Measurements from ENCODE around the gene LDHD.
"Not testable (repeated sequence)": the region's sequence is repeated elsewhere in the genome, so short reads cannot be mapped to it uniquely, and the experiment has no call there.

The LDHD gene

DNA sequence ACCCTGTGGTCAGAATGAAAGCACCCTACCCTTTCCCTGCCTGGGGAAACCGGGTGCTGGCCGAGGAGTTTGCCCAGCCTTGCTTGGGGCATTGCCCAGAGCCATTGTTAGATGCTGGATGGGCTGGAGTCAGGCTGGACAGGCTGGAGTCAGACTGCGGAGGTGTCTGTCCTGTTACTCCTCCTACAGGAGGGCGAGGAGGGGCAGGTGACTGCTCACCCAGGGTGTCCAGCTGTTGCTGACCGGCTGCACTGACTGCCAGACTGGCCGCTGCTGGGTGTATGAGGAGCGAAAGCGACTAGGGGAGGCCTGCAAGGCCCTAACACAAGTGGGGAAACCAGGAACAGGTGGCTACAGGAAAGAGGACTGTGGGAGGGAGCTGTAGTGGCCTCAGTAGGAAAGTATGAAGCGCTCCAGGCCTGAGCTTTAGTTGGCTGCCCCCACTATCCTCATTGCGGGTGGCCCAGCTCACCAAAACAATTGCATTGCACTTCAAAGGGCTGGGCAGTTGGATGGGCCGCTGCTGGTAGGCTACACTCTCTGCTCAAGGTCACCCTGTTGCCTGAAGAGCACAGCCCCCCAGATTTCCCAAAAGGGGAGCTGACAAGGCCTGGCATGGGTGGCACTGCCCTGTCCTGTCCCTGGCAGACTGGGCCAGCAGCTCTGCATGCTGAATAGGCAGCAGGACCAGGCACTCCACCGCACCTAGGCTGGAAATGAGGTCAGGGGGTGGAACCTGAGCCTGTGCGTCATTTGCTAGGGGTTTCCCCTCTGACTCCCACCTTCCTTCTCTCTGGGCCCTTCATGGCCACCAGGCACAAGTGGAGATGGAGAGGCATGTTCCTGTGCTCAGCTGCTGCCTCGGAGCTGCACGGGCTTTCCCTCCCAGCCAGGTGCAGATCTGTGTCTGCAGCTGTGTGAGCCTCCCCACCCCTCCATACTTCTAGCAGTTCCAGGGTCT, 18.4 kb downstream of the LDHD start:
- DNase-seq = no peak

DNA sequence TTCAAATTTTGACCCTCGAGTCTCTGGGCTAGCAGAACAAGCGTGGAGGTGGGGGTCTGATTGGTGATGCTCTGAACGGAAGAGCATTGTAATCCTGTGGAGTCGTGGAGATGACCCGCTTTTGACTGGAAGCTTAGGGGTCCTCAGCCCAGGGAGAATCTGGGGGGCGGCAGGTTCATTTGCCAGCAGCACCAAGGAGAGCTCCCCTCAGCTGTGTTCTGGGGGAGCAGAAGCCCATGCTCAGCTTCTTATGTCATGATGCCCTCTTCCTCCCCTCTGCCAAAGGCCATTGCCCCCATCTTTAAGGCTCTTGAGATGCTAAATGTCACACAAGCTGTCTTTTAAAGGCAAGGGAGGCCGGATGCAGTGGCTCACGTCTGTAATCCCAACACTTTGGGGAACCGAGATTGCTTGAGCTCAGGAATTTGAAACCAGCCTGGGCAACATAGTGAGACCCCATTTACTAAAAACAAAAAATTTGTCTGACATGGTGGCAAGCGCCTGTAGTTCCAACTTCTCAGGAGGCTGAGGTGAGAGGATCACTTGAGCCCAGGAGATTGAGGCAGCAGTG, 19.3 kb downstream of the LDHD start:
- DNase-seq = no peak

DNA sequence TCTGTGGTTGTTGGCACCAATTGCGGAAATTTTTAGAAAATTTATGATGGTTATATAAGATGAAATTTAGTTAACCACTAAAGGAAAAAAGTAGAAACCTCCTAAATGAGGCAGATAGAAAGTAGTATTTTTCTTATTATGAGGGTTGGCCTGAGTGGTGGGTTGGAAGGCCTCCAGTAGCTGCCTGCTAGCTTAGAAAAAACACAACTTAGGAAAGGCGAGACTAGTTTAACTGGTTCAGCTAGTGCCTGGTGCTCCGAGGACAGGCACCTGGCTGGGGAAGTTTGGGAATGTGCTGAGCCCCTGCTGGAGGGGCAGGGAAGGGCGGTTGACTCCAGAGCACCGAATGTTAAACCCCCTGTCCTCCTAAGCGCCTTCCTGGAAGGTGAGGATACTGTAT, 19.9 kb downstream of the LDHD start:
- DNase-seq = peak; percentile 29

DNA sequence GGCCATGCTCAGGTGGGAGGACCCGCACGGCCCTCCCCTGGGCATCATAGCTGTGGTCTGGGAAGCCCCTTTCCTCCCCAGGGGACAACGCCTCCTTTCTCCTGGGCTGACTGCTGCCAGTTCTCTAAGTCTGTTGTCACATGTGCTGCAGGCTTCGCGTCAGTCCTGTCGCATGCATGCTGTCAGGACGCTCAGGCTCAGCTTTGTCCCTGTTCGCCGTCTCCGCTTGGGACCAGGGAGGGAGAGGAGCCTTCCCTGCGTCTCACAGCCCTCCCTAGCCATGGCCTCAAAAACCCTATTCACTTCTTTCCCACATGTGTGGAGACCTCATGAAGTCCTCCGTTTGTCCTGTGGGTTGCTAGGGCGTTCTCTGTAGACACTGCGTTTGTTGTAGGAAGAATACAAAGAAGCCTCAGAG, 21.4 kb downstream of the LDHD start:
- DNase-seq = no peak

DNA sequence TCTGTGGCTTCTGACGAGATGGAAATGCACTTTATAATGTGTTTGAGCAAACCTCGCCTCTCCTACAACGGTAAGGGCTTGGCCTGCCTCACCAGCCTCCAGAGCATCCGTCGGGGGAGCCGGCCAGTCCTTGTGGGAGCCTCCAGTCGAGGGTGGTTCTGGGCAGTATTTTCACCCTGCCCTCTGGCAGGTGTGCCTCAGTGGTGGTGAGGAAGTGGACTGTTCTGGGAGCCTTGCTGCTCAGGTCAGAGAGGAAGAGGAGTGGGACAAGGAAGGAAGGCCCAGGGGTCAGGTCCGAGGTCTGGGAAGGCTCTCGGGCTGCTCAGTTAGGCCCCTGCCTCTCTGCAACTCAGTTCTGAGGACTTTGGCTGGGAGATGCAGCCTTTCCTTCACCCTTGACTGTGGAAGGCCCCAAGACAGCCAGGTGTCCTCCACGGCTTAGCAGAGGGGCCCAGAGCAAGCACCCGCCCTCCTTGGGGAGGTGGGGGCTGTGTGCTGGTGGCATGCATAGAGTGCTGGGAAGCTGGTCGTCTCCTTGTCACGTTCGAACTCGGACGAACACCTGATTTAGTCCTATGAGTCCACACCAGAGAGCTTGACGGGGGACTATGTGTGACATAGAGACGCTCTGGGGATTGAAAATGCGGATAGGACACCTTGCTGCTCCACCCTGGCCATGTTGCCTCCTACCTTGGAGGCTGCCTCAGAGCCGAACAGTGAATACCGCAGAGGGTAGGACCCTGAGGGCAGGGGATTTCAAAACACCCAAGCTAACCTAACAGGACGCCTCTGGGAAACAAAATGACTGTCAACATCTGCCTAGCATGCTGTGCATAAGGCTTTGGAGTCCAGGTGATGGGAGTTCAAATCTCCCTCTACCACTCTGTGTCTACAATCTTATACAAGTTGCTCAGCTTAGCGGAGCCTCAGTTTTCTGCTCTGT, 22.7 kb downstream of the LDHD start:
- no peak for DNase-seq

DNA sequence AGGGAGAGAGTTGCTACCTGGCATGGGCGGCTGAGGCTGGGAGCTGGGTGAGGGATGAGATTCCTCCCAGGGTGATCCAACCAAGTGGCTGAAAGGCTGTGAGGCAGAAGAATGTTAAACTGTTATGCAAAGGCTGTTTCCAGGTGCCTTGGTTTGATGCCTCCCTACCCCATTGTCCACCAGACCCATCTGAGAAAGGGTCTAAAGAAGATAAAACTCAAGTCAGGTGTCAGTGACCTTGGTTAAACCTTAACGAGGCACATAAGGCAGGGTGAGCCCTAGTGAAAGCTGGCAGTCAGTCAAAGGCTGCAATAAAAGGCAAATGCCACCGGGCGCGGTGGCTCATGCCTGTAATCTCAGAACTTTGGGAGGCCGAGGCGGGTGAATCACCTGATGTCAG, 23.8 kb downstream of the LDHD start:
- DNase-seq = no peak

DNA sequence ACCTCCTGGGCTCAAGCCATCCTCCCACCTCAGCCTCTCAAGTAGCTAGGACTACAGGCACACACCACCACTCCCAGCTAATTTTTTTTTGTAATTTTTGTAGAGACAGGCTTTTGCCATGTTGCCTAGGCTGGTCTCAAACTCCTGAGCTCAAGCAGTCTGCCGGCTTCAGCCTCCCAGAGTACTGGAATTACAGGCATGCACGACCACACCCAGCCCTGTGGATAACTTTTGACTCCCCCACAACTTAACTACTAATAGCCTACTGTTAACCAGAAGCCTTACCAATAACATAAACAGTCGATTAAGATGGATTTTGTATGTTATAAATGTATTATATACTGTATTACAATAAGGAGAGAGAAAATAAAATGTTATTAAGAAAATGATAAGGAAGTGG, 25.0 kb downstream of the LDHD start:
- DNase-seq = not testable (repeated sequence)

DNA sequence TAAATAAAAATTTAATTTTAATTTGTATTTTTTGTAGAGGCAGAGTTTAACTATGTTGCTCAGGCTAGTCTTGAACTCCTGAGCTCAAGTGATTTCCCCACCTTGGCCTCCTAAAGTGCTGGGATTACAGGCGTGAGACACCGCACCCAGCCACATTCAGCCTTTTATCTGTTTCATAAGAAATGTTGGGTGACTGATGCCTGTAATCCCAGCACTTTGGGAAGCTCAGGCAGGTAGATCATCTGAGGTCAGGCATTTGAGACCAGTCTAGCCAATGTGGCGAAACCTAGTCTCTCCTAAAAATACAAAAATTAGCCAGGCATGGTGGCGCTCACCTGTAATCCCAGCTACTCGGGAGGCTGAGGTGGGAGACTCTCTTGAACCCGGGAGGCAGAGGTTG, 25.7 kb downstream of the LDHD start:
- DNase-seq = not testable (repeated sequence)

DNA sequence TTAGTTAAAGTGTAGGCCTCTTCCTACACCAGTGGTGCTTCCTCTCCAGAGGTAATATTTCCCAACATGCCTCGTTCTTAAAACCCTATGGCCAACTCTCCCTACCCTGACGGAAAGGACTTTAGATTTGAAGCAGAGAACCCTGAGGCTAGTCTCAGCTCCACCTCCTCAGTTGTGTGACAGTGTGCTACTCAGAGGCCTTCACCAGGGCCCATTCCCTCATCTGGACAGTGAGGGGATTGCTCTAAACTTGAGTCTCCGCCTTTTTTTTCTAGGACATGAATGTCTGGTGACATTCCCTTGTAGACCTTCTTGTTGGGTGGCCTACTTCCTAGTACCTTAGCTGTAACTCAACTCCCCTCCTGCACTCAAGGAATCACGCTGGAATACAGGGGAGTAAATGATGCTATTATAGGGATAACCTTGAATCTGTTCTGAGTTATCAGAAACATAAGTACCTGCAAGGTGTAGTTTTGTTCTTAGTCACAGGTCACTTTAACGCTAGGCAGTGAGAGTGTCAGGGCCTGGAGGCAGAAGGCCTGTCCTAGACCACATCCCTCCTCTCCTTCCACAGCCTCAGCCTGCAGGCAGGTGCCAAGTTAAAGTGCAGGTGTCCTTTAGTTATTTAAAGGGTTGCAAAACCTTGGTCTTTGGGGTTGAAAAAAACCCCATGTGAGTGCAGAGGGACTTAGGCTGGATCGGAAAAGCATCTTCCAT, 26.9 kb downstream of the LDHD start:
- no peak for DNase-seq

DNA sequence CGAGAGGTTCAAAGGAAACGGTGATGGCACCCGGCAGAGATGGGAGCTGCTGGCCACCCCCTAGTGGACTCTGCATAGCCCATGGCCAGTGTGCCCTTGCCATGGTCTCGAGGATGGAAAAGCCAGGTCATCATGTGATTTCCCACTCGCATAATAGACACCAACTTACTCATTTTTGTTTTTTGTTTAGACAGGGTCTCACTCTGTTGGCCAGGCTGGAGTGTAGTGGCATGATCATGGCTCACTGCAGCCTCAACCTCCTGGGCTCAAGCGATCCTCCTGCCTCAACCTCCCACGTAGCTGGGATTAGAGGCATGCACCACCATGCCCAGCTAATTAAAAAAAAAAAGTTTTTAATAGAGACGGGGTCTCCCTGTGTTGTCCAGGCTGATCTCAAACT, 27.6 kb downstream of the LDHD start:
- no peak for DNase-seq

DNA sequence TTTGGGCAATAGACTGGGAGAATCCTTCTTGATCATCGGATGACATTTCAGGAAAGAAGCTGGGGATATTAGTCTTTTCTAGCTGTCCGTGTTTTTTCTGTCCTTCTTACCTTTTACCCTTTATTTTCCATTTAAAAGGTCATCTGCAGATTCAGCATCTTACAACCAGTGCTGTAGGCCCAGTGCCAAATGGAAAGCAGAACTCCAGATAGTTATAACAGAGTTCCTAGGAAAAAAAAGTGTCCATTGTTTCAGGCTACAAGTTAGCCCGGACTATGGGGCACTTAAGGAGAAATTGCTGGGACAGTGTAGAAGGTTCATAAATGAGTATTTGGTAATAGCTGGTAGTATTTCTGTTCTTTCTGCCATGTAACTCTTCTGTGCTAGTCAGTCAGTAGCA, 28.4 kb downstream of the LDHD start:
- no peak for DNase-seq

DNA sequence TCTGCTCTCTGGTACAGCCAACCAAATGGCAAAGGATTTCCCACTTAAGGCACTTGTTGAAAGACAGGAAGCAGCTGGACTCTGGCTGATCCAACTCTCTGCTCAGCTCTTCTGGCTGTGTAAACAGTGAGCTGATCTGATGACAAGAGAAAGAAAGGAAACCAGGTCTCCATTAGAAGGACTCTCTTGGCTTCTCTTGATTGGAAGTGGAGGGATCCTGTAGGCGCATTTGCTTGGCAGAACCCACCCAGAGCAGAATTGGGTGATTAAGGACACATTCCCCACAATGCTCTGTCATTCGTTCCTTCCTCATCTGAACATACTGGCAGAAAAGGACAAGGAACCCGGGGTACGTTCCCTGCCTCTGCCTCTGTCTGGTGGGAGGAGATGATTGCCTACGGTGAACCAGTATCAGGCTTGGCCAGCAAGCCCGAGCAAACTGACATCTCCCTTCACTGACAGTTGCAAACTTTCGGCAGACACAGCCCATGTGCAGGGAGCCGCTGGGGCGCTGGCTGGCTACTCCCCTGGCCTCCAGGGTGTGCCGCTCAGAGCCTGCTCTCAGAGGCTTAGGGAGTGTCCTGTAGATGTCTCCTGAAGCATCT, 29.1 kb downstream of the LDHD start:
- peak; percentile 69 for DNase-seq

DNA sequence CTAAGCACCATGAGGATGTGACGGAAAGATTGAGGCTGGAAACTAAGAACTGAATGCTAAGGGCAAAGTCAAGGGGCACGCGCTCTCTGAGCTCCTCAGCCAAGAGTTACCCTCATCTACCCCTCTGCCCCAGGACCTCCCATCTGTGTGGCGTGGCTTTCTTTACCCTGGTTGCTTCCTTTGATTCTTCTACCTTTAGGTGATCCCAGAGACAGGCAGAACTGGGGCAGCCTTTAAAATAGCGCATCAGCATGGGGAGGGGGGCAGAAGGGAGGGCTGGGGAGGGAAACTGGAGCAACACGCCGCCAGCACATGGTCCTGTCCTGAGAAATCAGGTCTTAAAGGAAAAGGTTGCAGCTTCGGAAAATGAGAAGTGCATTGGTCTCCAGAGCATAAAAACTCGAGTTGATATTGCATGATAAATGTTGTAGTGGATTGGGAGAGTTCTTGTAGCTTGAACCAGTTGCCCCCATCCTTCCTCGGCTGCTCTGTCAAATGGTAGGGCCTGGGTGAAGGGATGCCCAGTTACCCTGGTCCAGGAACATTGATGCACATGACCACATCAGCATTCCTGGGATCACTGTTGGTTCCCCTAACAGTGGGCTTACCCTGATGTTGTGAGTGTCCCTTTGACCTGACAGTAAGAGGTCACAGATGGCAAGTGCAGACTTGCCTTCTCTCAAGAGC, 29.7 kb downstream of the LDHD start:
- DNase-seq = no peak

DNA sequence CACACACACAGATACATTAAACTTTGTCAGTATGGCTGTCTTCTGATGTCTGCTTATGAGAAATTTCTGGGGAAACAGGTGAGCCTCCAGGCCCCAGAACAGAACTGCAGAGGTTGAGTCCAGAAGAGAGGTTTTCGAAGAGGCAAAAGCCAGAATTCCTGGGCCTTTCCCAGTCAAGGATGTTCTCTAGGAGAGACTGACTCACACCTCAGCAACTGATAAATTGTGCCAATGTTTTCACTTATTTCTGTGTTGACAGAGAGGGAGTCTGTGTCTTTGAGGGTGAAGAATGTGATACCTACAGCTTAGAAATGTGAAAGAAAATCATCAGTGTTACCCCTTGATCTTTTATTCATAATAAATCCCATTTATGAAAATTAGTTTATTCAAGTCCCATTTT, 30.3 kb downstream of the LDHD start:
- DNase-seq = no peak

DNA sequence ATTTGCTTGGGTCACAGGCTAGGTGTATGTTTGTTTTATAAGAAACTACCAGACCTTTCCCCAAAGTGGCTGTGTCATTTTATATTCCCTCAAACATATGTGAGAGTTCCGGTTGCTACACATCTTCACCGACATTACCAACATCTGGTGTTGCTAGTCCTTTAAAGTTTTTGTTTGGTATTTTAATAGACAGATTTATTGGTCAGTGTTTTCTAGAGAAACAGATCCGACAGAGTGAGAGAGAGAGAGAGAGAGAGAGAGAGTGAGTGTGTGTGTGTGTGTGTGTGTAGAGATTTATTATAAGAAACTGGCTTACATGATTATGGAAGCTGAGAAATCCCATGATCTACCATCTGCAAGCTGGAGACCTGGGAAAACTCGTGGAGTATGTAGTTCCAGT, 31.0 kb downstream of the LDHD start:
- DNase-seq = no peak

DNA sequence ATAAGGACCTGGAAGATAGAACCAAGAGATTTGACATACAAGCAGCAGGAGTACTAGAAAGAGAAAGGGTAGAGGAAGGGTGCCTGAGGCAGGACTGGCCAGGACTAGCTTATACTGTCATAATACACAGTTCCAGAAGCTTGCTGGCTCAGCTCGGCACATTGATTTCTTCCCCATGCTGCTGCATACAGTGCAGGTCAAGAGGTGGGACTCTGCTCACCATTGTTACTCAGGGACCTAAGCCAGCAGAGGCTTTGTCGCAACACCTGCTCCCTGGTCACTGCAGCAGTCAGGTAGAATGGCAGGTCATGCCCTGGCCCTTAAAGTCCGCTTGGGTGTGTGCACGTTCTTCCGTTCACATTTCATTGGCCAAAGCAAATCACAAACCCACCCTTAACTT, 32.8 kb downstream of the LDHD start:
- no peak for DNase-seq

DNA sequence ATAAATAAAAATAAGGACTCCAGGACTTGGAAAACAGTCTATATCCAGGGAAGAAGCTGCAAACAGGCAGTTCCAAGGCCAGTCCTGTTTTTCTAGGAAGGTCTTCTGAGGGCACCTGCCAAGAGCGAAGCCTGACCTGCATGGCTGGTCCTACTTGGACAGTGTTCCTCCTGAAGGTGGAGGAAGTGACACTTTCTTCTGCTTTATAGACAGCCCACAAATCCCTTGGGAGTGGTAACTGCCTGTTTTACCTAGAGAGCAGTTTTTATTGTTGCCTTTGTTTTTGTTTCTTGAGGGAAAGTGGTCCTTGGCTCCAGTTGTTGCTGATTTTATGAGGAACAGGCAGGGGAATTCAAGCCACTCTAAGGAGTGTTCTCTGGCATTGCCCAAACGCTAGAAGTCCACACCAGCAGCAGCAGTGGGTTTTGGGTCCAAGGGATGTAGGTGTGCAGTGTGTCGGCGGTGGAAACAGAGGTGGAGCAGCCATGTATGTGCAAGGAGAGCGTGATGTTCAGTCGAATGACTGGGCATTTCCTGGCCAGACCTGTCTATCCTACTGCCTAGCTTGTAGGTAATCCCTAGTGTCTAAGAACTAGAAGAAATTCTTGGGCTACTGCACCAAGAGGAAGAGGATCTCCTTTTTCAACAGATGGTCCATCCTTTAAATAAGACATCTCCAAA, 35.3 kb downstream of the LDHD start:
- no peak for DNase-seq

DNA sequence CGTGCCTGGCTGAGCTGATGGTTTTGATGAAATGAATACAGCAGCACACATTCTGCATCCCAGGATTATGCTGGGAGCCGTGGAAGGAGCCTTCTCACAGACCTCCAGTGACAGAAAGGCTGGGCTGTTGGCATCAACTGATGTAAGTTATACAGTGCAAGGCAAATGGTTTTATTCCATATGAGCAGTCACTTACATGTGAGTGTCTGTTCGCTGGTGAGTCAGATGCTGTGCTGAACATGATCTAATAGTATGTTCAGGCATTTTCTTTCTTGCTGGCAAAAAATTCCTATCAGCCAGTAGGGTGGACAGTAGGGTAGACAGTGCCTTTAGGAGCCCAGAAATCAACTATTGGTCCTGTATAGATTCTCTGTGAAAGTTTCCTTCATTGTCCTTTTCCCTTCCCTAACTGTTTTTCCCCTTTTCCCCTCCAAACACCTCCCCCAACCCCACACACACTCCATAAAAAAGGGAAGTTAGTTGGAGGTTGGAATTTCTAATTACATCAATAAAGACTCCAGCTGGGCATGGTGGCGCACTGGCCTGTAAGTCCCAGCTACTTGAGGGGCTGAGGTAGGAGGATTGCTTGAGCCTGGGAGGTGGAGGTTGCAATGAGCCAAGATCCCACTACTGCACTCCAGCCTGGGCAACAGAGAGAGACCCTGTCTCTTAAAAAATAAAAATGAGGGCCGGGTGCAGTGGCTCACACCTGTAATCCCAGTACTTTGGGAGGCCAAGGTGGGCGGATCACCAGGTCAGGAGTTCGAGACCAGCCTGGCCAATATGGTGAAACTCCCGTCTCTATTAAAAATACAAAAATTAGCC, 36.2 kb downstream of the LDHD start:
- DNase-seq = no peak

DNA sequence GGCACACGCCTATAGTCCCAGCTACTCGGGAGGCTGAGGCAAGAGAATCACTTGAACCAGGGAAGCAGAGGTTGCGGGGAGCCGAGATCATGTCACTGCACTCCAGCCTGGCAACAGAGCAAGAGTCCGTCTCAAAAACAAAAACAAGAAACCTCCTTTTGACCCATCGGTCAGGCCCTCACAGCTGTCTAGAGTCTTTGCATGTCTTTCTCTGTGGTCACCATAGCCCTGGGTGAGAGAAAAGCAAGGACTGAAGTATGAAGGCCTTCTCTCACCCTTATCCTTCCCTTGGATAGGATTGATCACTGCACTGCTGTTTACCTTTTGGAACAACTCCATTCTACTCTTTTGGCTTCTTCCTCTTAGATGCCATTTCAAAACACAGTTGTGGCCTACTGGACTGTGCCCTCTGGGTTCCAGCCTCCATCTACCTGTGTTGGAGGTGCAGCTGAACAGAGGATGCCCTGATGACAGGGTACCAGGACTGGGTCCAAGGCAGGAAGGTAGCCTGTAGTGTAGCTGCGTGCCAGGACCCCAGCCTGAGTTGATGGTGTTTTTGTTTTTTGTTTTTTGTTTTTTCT, 37.1 kb downstream of the LDHD start:
- DNase-seq = no peak

DNA sequence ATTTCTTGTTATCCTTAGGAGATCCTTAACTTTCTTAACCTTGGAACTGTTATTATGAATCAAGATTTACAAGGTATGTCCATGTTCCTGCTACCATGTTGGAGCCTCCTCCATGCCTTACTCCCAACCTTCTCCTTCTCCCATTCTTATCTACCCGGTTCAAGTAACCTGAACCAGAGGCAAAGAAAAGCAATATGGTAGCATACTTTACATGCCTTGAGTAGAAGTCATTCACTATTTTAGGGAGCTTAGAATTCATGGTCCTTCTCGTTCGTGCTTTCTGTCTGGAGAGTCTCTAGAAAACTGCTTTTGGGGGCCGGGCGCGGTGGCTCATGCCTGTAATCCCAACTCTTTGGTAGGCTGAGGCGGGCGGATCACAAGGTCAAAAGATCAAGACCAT, 37.7 kb downstream of the LDHD start:
- no peak for DNase-seq

All from NCI-H2029 treated with DMSO at 0.1 percent for 48 hours (cell line).